CD4-positive, alpha-beta T cell (primary cell): ENCODE data around the gene MMAB. TPM values are rescaled to one million over a fixed set of nuclear protein-coding genes. Genes with fewer than 3 reads are reported as not detected.

Experiments
- ATAC-seq: fragments of 200-7000 bp; cut with Tn5 transposase; one replicate; pipeline ENCODE4 v1.10.0; 2022; ENCODE audit warnings: mild to moderate bottlenecking; ENCODE audit not compliant: poor library complexity
- CTCF ChIA-PET: fragments of 350-600 bp; sonication (Branson Sonifier 250); formaldehyde crosslinking; loops from one replicate; lab custom pipeline; 2021; ENCODE audit warnings: antibody characterized with exemption, inconsistent platforms; lab: Charles Lee
- POLR2A ChIA-PET: fragments of 350-600 bp; sonication (Branson Sonifier 250); formaldehyde crosslinking; loops from one replicate; lab custom pipeline; 2021; ENCODE audit warnings: antibody characterized with exemption, inconsistent platforms; lab: Charles Lee
- DNase-seq, 14 experiments: peaks; one replicate each; pipeline ENCODE4 v3.0.0-alpha.2; 2013 to 2020; ENCODE audit warnings: mixed read lengths in 2 of 14
- H3K27ac ChIP-seq, 2 donors: one replicate each; pipeline versions ENCODE4 v1.5.1 to v1.7.0; 2013; ENCODE audit warnings: low read length in 2 of 2, low read depth in 1 of 2, mild to moderate bottlenecking in 1 of 2
- H3K27me3 ChIP-seq, 2 experiments: 1 replicate in 1 of 2; 2 replicates in 1 of 2; pipeline versions ENCODE4 v1.6.1 to v1.7.0; 2013; ENCODE audit warnings: low read length in 2 of 2, control low read depth in 1 of 2, mild to moderate bottlenecking in 1 of 2, moderate library complexity in 1 of 2; ENCODE audit not compliant: insufficient read depth in 2 of 2, control insufficient read depth in 1 of 2
- H3K36me3 ChIP-seq: one replicate; pipeline ENCODE4 v1.6.1; 2013; ENCODE audit warnings: low read length, control low read depth; ENCODE audit not compliant: insufficient read depth
- H3K4me1 ChIP-seq: one replicate; pipeline ENCODE4 v1.6.1; 2013; ENCODE audit warnings: low read length, control low read depth; ENCODE audit not compliant: insufficient read depth
- H3K4me3 ChIP-seq: one replicate; pipeline ENCODE4 v1.5.1; 2013; ENCODE audit warnings: mild to moderate bottlenecking, low read length, moderate library complexity
- H3K9me3 ChIP-seq, 2 experiments: 1 replicate in 1 of 2; 2 replicates in 1 of 2; pipeline versions ENCODE4 v1.6.1 to v1.7.0; 2013; ENCODE audit warnings: low read length in 2 of 2, mild to moderate bottlenecking in 2 of 2, control low read depth in 1 of 2, moderate library complexity in 1 of 2; ENCODE audit not compliant: control insufficient read depth in 1 of 2, insufficient read depth in 1 of 2
- H3K27ac Mint-ChIP-seq: one replicate; pipeline ENCODE4 v1.8.0; 2020; ENCODE audit warnings: mixed read lengths
- H3K27me3 Mint-ChIP-seq: one replicate; pipeline ENCODE4 v1.8.0; 2021; ENCODE audit warnings: mixed read lengths
- H3K36me3 Mint-ChIP-seq: one replicate; pipeline ENCODE4 v1.8.0; 2021; ENCODE audit warnings: low read depth, mixed read lengths
- H3K4me1 Mint-ChIP-seq: one replicate; pipeline ENCODE4 v1.8.0; 2021; ENCODE audit warnings: low read depth, mixed read lengths
- H3K4me3 Mint-ChIP-seq: one replicate; pipeline ENCODE4 v1.8.0; 2020; ENCODE audit warnings: mild to moderate bottlenecking, mixed read lengths
- H3K9me3 Mint-ChIP-seq: one replicate; pipeline ENCODE4 v1.8.0; 2020; ENCODE audit warnings: mixed read lengths
- intact Hi-C, 2 experiments: fragments of 100-400 bp; cut with DNase I in 1 of 2; cut with micrococcal nuclease in 1 of 2; formaldehyde crosslinking; loops; one replicate each; pipeline versions ENCODE4 v1.15.1 to v1.9.0; 2023 to 2025; cut with DNase I, micrococcal nuclease
- total RNA-seq, 174 experiments: library from RNA in 2 of 174; stranded (reverse) in 2 of 174; gene quantifications; one replicate each; pipeline ENCODE4 v1.2.3 and lab custom pipeline; 2021 to 2026
- TF ChIP-seq, protein P1 (sequence below): fragments of 200-600 bp; IDR thresholded peaks from one replicate; pipeline ENCODE4 v1.8.0; 2022; ENCODE audit warnings: antibody characterized with exemption, mild to moderate bottlenecking

MMAB gene
- total RNA-seq, 2 experiments from 2014 or later, result 8.6 to 9.2 TPM

DNA sequence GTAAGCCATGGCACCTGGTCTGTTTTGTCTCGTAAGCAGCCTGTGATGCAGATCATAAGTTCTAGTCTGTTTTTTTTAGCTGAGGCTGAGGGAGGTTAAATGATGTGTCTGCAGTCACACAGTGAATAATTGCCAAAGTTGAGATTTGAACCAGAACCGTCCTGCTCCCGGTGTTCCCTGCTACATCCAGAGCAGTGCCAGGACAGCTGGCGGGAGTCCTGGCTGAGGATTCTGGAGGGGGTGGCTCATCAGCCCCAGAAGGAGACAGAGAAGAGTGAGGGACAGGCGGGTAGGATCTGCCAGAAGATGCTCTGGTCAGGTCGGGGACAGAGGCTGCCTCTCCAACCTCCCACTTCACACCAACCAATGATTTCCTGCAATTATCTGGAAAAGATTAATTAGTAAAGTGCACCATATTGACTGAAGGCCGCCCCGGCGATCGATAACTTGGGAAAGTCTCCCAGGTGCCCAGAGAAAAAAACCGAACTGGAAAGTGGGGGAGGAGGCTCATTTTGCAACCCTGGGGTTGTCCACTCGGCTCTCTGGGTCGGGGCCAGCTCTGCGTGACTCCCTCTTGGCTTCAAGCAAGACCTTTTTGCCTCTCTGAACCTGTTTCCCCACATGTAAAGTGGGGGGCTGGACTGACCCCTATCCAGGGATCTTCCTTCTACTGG, 42.4 kb upstream of the MMAB start:
- ATAC-seq (no peak), DNase-seq (no peak)
- H3K27me3 Mint-ChIP-seq, result peaks cover 37% of the 10 kb centered on the region
- no peak overlapping the region for H3K4me3 Mint-ChIP-seq
- Histone ChIP-seq H3K36me3 (no peaks in the 10 kb centered on the region), H3K9me3 (peaks cover 0 to 10% of the 10 kb centered on the region in 2 experiments), H3K27me3 (peaks cover 3 to 9% of the 10 kb centered on the region in 2 experiments), H3K4me3 (no peak overlapping the region), H3K27ac (no peak overlapping the region), H3K4me1 (no peaks in the 10 kb centered on the region)
- ChIA-PET POLR2A (no interaction called here), CTCF (no interaction called here)
- H3K27ac Mint-ChIP-seq, result no peak overlapping the region
- intact Hi-C loops, result no loop called here
- TF ChIP-seq, protein P1, sequence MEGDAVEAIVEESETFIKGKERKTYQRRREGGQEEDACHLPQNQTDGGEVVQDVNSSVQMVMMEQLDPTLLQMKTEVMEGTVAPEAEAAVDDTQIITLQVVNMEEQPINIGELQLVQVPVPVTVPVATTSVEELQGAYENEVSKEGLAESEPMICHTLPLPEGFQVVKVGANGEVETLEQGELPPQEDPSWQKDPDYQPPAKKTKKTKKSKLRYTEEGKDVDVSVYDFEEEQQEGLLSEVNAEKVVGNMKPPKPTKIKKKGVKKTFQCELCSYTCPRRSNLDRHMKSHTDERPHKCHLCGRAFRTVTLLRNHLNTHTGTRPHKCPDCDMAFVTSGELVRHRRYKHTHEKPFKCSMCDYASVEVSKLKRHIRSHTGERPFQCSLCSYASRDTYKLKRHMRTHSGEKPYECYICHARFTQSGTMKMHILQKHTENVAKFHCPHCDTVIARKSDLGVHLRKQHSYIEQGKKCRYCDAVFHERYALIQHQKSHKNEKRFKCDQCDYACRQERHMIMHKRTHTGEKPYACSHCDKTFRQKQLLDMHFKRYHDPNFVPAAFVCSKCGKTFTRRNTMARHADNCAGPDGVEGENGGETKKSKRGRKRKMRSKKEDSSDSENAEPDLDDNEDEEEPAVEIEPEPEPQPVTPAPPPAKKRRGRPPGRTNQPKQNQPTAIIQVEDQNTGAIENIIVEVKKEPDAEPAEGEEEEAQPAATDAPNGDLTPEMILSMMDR, result no peak
- H3K36me3 Mint-ChIP-seq, result no peaks in the 10 kb centered on the region
- H3K9me3 Mint-ChIP-seq, result no peaks in the 10 kb centered on the region
- no peaks in the 10 kb centered on the region for H3K4me1 Mint-ChIP-seq

DNA sequence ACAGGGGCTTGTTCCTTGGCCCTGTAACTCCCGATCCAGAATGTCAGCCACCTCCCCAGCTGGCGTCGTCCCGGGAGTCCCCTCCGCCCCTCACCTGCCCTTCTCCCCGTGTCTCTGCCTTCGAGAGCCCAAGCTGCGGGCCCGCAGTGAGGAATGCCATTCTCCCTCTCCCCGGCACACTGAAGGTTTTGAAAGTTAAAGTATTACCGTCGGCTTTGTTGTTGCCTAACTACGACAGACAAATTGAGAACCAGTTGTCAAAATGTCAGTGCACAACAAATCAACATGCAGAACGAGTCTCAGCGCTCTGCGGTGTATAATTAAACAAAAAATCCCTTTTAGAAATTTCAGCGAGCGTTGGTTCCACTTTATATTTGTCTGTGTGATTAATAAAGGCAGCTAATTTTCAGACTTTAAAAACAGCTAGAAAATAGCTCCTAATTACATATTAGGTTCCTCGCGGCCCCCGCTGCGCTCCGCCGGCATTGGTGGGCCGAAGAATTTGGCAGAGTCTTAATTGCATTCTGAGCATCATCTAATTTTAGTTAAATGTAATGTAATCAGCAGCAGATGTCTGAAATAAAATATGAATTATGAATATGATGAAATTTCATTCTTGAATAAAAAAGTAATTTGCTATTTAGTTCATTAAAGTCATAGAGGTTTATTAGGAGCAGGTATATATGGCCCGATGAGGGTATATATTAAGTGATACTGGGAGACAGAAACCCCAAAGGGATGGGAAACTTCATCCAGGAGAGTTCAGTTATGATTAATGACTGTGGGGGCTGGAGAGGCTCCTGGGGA, 40.5 kb upstream of the MMAB start:
- no peaks in the 10 kb centered on the region for H3K4me1 Mint-ChIP-seq
- ChIA-PET POLR2A (no interaction called here), CTCF (no interaction called here)
- Histone ChIP-seq H3K4me3 (no peak overlapping the region), H3K36me3 (no peaks in the 10 kb centered on the region), H3K27me3 (peaks cover 3 to 9% of the 10 kb centered on the region in 2 experiments), H3K27ac (no peak overlapping the region), H3K9me3 (peaks cover 0 to 10% of the 10 kb centered on the region in 2 experiments), H3K4me1 (no peaks in the 10 kb centered on the region)
- H3K27ac Mint-ChIP-seq, result no peak overlapping the region
- peaks cover 39% of the 10 kb centered on the region for H3K27me3 Mint-ChIP-seq
- H3K36me3 Mint-ChIP-seq, result no peaks in the 10 kb centered on the region
- TF ChIP-seq, protein P1, result no peak
- intact Hi-C loops, result no loop called here
- no peaks in the 10 kb centered on the region for H3K9me3 Mint-ChIP-seq
- DNase-seq, result no peak
- no peak for ATAC-seq
- H3K4me3 Mint-ChIP-seq, result no peak overlapping the region

DNA sequence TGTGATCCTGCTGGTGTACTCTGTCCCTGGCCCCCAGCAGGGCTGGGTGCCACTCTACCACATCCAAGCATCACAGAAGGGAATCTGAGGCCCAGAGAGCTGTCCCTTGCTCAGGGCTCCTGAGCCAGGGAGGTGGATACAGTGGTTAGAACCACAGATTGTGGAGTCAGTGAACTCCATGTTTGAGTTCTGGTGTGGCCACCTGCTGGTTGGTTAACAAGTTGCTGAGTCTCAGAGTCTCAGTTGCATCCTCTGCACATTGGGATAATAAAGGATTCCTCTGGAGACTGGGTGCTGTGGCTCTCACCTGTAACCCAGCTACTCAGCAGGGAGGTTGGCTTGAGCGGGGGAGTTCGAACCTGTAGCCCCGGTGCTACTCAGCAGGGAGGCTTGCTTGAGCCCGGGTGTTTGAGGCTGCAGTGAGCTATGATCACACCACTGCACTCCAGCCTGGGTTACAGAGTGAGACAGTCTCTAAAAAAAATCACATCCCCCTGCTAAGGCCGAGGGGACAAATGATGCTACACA, 39.7 kb upstream of the MMAB start:
- peaks cover 42% of the 10 kb centered on the region for H3K27me3 Mint-ChIP-seq
- intact Hi-C loops, result no loop called here
- no peak for ATAC-seq

More for the DNA sequence above, 39.7 kb upstream of the MMAB start:
- Mint-ChIP-seq H3K36me3 (no peaks in the 10 kb centered on the region), H3K27ac (no peak overlapping the region), H3K4me1 (no peaks in the 10 kb centered on the region), H3K4me3 (no peak overlapping the region), H3K9me3 (no peaks in the 10 kb centered on the region)
- H3K9me3 ChIP-seq, result peaks cover 0 to 10% of the 10 kb centered on the region in 2 experiments
- peaks cover 3 to 9% of the 10 kb centered on the region in 2 experiments for H3K27me3 ChIP-seq
- no peak for DNase-seq
- no peaks in the 10 kb centered on the region for H3K4me1 ChIP-seq
- ChIA-PET CTCF (no interaction called here), POLR2A (no interaction called here)
- TF ChIP-seq, protein P1, result no peak
- H3K4me3 ChIP-seq, result no peak overlapping the region
- H3K36me3 ChIP-seq, result no peaks in the 10 kb centered on the region
- H3K27ac ChIP-seq, result no peak overlapping the region
